Measurements from ENCODE around the gene SLC35F1.

- TF ChIP-seq EZH2 (IDR thresholded peaks at IDR 0.05; ENCODE audit: insufficient read depth, poor library complexity, severe bottlenecking), result no peak
- TF ChIP-seq EZH2phosphoT487 (IDR thresholded peaks at IDR 0.05; ENCODE audit: insufficient read depth, low read depth), result no peak
These were observed 387.8 kb downstream of the SLC35F1 start for GRCh38 chr6:118294906-118295305.
